GF-D8 (cell line): ENCODE results near the gene SOX10.
"Not testable (repeated sequence)": the region's sequence is repeated elsewhere in the genome, so short reads cannot be mapped to it uniquely, and the experiment has no call there.

ENCODE experiments used
- DNase-seq: peaks from one replicate; lab custom pipeline; 2025; lab: John Stamatoyannopoulos, UW

Gene SOX10

DNA sequence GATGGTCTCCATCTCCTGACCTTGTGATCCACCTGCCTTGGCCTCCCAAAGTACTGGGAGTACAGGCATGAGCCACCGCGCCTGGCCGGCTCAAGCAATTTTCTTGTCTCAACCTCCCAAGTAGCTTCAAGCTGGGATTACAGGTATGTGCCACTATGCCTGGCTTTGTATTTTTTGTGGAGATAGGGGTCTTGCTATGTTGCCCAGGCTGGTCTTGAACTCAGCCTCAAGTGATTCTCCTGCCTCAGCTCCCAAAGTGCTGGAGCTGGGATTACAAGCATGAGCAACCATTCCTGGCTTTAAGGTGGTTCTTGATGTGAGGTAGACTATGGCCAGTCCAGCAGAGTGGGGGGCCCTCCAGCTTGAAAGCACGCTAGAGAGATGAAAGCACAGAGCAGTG lies 23.3 kb downstream of the SOX10 start:
- no peak for DNase-seq

DNA sequence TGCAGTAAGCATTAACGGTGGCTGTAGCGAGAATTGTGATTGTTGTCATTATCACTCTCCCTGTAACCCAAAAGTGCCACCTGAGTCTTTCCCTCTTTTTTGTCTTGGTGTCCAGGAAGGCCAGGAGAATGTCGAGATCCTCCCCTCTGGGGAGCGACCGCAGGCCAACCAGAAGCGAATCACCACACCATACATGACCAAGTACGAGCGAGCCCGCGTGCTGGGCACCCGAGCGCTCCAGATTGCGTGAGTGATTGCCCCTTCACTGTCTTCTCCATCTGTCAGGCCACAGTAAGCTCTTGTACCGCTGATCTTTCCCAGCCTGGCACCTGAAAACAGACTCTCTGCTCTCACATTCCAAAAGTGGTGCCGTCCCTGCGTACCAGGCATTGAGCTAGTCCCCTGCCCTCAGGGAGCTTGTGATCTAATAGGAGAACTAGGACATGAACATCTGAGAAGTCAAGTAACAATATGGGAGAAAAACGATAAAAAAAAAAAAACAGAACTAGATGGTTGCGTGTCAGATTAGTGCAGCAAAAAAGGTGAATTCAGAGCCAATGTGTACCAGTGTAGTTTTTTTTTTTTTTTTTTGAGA lies 25.0 kb downstream of the SOX10 start:
- DNase-seq = no peak

DNA sequence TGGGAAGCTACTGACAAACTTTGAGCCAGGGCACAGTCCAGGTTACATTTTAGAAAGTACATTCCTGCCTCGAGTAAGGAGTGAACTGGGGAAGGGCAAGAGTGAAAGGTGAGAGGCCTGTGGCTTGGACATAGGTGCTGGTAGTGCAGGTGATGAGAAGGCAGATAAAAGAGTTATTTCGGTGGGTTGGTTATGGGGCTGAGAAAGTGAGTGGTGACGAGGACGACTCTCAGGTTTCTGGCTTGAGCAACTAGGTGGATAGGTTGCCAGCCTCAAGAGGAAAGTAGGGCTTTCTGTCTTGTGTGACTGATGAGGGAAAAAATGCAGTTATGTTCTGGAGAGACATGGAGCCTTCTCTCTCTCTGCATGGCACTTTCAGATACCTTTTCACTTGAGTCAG lies 27.1 kb downstream of the SOX10 start:
- DNase-seq = no peak

DNA sequence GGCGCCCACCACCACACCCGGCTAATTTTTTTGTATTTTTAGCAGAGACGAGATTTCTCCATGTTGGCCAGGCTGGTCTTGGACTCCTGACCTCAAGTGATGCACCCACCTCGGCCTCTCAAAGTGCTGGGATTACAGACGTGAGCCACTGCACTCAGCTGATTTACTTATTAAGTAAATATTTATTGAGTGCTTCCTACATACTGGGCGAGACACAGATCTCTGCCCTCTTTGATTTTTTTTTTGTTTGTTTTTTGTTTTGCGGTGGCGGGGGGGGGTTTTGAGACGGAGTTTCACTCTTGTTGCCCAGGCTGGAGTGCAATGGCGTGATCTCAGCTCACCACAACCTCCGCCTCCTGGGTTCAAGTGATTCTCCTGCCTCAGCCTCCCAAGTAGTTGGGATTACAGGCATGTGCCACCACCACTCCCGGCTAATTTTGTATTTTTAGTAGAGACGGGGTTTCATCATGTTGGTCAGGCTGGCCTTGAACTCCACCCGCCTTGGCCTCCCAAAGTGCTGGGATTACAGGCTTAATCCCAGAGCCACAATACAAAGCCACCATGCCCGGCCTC lies 28.4 kb downstream of the SOX10 start:
- not testable (repeated sequence) for DNase-seq

DNA sequence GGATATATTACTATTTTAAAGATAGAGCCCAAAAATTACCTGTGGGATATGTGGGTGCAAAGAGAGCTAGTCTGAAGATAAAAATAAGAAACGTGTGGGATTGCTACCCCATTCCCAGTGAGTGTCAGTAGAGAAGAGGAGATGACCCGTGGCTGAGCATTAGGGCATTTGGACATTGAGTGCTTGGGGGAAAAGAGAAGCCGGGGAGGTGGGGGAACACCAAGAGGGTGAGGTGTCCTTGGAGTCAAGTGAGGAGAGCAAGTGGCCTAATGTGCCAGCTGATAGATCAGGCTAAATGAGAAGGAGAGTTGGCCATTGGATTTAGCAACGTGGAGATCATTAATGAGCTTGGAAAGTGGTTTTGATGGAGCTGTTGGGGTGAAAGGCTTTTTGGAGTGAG lies 29.7 kb downstream of the SOX10 start:
- DNase-seq = no peak

- DNase-seq = peak; percentile 81
These were observed 30.7 kb downstream of the SOX10 start, which contains the start of the genes C22orf23 and POLR2F for GRCh38 chr22:37953437-37954179. TSS of gene C22orf23 (minus strand) at chr22:37953601. CDS start at chr22:37953149, 452 bp downstream. TSS of gene POLR2F (plus strand) at chr22:37953699. CDS start at chr22:37953788, 89 bp downstream.

DNA sequence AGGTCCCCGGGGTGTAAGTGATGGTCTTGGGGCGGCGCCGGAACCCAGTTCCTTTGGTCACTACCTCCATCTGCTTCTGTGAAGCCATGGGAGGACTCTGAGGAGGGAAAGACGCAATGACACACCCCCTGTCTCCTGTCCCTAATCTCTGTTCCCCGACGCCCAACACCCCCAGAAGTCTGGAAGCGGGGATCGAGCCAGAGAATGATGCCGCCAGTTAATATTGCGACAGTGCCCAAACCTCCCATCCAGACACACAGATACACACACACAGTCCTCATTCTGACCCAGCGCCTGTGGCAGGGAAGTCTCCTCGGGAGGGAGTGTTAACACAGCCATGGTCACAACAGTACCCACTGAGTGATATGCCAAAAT lies 31.3 kb downstream of the SOX10 start:
- DNase-seq = no peak

- not testable (repeated sequence) for DNase-seq
These were observed 31.7 kb downstream of the SOX10 start for GRCh38 chr22:37952629-37953028.

DNA sequence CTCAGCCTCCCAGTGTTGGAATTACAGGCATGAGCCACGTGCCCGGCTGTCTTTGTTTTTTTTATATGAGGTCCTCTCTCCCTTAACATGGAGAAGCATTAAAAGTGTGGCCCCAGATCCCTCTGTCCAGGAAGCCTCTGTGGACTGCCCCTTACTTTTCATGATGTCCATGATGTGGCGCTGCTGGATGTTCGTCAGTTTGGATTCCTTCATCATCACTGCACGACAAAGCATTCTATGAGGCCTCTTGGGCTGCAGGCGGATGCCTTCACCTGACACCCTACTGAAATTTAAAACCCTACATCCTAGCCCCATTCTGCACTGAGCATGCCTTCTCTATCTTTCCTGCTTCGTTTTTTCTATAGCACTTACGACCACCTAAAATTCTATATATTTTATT lies 33.0 kb downstream of the SOX10 start:
- DNase-seq = no peak

GRCh38 chr22:37947142-37947795 lies 37.1 kb downstream of the SOX10 start:
- DNase-seq = not testable (repeated sequence)

DNA sequence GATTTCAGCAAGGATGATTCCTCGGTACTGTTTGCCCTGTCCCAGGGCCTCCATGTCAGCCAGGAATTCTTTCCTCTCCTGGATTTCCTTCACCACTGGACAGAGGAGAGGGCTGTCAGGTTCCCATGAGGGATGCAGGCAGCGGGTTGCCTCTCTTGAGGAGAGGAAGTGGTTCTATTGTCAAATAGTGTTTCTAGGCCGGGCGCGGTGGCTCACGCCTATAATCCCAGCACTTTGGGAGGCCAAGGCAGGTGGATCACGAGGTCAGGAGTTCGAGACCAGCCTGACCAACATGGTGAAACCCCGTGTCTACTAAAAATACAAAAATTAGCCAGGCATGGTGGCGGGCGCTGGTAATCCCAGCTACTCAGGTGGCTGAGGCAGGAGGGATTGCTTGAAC lies 39.9 kb downstream of the SOX10 start:
- DNase-seq = not testable (repeated sequence)

DNA sequence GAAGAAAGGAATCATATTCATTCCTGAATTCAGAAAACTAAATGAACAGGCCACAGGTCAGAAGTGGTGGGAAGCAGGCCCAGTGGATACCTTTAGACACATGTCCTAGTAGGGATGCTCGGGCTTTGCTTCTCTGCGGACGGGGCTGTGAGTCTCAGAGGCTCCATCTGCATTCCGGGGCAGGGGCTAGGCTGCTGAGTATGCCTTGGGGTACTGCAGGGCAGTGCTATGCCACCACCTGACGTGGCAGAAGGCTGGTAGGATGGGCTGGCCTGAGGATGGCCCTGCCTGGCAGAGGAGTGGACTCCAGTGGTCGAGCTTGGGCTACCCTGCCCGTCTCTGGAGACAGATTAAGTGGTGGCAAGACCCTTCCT lies 40.5 kb downstream of the SOX10 start:
- DNase-seq = no peak

GRCh38 chr22:37943136-37943824 lies 41.1 kb downstream of the SOX10 start:
- no peak for DNase-seq

- no peak for DNase-seq
These were observed 42.2 kb downstream of the SOX10 start for GRCh38 chr22:37942133-37942532.

DNA sequence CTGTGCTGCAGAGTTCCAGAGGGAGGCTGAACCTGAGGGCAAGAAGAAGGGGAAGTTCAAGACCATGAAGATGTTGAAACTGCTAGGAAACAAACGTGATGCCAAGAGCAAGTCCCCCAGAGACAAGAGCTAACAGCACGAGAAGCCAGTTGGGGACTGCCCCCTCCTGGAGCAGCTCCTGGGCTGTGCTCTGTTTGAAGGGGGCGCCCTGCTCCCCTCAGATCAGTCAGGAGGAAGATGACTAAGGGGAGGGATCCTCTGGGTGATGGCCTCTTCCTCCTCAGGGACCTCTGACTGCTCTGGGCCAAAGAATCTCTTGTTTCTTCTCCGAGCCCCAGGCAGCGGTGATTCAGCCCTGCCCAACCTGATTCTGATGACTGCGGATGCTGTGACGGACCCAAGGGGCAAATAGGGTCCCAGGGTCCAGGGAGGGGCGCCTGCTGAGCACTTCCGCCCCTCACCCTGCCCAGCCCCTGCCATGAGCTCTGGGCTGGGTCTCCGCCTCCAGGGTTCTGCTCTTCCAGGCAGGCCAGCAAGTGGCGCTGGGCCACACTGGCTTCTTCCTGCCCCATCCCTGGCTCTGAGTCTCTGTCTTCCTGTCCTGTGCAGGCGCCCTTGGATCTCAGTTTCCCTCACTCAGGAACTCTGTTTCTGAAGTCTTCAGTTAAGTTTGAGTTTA lies 43.5 kb downstream of the SOX10 start:
- DNase-seq = peak; percentile 63

GRCh38 chr22:37933711-37934376 lies 50.5 kb downstream of the SOX10 start:
- peak; percentile 53 for DNase-seq

DNA sequence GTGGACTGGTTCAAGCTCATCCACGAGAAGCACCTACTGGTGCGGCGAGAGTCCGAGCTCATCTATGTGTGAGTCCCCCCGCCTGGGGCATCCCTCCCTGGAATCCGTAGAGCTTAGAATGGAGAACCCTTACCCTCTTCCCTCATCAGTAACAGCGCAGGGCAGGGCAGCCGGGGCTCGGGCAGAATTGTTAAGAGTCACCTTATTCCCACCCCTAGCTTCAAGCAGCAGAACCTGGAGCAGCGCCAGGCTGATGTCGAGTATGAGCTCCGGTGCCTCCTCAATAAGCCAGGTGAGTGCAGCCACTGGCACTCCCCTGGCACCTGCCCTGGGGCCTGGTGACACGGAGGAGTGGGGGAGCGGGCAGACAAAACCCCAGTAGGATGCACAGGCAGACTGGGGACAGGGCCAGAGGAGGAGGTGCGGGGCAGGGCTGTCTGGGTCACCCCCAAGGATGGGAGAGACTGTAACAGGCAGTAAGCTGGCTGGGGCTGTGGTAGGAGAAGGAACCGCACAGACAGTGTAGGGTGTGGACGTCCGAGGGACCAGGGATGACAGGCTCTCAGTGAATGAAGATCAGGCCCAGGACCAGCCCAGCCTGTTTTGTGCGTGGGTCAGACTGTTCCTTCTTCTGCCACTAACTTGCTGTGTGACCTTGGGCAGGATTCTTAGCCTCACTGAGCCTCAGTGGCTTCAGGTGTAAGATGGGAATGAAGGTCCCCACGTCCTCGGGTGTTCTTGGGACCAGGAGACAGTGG lies 51.4 kb downstream of the SOX10 start:
- DNase-seq = no peak

DNA sequence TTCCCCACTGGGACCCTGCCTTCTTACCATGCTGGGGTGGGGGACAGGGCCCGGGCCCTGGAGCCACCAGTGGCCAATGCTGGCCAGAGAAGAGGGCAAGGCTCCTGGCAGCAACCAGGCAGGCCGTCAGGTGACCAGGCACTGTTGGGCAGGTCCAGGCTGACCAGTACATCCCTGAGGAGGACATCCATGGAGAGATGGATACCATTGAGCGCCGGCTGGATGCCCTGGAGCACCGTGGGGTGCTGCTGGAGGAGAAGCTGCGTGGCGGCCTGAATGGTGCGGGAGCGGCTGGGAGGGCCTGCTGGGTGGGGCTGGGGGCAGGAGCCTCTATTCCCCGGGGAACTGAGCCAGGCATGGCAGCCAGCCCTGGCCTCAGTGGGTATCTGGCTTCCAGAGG lies 52.0 kb downstream of the SOX10 start:
- no peak for DNase-seq

DNA sequence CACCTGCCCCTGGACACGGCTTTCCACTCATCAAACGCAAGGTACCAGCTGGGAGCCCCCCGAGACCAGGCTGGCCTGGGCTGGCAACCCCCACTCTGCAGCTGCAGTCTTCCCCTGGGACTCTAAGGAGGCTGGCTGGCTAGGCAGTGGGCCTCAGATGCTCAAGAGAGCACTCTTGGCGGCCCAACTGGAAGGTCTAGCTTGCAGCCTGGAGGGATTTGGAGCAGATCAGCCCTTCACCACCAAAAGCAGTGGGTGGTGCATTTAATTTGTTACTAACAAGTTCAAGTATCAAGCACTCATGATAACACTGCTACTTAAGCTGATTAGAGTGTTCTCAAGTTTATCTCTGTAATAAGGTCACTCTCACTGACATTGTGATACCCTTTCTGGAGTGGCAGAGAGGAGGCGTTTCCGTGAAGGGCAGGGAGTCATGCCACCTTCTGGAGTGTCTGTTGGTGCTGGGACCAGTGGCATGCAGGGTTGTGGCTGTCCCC lies 52.4 kb downstream of the SOX10 start:
- DNase-seq = no peak

DNA sequence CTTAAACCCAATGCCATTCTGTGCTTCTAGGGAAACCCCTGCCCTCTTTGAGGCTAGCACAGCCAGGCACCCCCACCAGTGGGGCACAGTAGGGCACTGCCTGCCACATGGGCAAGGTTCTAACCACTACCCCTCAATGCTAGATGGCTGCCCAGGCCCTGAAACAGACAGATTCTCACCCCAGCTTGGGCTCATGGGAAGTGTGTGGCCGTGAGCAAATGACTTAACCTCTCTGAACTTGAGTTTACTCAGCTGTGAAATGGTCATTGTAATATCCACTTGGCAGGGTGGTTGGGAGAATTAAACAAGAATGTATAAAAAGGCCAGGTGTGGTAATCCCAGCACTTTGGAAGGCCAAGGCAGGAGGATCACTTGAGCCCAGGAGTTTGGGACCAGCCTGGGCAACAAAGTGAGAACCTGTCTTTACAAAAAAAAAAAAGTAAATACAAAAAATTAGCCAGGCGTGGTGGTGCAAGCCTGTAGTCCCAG lies 53.4 kb downstream of the SOX10 start:
- no peak for DNase-seq
